Bone marrow (tissue), 2 donors: ENCODE results near the gene MYMK.
"Not testable (repeated sequence)": the region's sequence is repeated elsewhere in the genome, so short reads cannot be mapped to it uniquely, and the experiment has no call there.

Experiments
- DNase-seq, 2 donors: peaks; one replicate each; lab custom pipeline; 2025; lab: John Stamatoyannopoulos, UW

MYMK gene, protein sequence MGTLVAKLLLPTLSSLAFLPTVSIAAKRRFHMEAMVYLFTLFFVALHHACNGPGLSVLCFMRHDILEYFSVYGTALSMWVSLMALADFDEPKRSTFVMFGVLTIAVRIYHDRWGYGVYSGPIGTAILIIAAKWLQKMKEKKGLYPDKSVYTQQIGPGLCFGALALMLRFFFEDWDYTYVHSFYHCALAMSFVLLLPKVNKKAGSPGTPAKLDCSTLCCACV

DNA sequence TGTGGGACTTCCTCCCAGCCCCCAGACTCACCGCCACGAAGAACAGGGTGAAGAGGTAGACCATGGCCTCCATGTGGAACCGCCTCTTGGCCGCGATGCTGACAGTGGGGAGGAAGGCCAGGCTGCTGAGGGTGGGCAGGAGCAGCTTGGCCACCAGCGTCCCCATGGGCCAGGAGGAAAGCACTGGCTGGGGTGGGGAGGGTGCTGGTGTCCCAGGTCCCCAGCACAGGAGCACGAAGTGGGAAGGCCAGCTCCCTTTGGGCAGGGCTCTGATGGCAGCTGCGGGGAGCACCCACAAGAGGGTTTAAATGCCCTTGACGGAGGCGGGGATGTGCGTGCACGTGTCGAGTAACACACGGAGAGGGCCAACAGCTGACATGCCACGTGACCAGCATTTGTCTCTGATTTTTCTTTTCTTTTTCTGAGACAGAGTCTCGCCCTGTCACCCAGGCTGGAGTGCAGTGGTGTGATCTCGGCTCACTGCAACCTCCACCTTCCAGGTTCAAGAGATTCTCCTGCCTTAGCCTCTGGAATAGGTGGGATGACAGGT lies at the start of gene MYMK:
Gene MYMK (minus strand): TSS at position 281 of the 550 bp plus-strand sequence. CDS start 115 bp downstream, at position 166.
- no peak for DNase-seq

GRCh38 chr9:133573791-133574515 lies 49.2 kb upstream of the MYMK start:
- no peak for DNase-seq

DNA sequence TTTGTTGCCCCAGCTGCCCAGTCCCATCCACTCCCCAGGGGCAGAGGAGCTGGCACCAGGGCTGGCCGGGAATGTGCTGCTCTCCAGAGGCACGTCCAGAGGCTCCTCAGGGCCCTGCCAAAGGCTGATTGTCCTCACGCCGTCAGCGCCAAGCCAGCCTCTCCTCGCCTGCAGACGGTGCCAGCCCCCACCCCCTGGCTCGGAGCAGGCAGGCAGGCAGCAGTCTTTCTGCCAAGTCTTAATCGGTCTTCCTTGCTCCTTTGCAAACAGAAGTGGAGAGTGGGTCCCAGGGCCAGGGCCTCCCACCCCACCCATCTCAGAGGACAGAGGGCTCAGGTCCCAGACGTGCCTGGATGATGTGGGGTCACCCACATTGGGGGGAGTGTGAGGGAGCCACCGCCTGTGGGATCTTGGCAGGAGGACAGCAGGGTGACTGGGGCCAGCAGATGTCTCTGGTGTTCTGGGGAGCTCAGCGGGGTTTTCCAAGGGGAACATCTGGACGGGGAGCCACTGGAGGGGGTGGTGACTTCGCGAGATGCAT lies 48.1 kb upstream of the MYMK start:
- no peak for DNase-seq

DNA sequence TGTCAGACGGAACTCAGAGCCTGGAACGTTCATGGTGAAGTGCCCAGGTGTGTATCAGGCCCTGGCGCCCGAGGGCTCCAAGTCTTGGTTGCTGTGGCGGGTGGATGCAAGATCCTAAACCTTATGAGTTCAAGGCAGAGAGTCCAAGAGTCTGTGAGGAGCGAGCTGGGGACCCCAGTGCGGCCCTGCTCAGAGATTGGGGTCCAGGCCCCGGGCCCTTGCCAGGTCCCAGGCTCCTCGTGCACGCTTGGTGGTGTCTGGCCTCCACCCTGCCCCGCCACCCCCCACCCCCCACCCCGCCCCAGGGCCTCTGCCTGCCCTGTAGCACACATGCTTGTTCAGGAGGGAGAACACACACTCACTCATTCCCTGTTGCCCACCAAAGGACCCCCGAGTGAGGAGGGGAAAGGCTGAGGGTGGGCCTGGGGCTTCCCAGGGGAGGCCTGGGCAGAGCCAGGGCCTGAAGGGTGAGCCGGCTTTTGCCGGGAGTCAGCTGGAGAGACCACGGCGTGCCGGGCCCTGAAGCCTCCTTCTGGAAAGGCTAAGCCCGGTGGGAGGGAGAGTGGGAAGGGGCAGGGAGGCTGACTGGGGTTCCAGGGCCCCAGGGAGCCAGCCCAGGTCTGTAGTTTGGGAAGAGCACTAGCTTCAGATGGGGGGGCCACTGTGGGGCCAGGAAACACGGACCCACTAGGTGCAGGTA lies 47.3 kb upstream of the MYMK start:
- DNase-seq = no peak

DNA sequence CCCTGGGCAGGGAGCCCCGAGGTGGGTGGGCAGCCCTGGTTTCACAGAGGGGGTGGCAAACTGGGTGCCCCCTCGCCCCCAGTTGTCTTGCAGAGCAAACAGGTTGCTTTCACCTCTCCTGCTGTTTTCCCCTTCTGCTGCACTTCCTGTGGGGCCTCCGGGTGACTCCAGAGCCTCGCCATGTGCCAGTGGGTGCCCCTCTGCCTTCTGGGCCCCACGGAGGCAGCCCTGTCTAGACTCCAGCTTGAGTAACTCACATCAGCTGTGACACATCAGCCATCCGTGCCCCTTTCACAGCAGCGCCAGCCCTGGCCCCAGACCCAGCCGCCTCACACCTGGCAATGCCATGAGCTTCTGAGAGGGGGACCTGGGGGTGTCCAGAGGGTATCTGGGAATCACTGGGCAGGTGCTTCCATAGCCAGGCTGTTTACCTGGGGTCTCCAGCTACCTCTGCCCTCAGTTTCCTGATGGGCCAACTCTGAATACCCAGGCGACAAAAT lies 46.7 kb upstream of the MYMK start:
- DNase-seq = no peak

- no peak for DNase-seq
Measured at GRCh38 chr9:133570691-133571080, 45.9 kb upstream of the MYMK start.

DNA sequence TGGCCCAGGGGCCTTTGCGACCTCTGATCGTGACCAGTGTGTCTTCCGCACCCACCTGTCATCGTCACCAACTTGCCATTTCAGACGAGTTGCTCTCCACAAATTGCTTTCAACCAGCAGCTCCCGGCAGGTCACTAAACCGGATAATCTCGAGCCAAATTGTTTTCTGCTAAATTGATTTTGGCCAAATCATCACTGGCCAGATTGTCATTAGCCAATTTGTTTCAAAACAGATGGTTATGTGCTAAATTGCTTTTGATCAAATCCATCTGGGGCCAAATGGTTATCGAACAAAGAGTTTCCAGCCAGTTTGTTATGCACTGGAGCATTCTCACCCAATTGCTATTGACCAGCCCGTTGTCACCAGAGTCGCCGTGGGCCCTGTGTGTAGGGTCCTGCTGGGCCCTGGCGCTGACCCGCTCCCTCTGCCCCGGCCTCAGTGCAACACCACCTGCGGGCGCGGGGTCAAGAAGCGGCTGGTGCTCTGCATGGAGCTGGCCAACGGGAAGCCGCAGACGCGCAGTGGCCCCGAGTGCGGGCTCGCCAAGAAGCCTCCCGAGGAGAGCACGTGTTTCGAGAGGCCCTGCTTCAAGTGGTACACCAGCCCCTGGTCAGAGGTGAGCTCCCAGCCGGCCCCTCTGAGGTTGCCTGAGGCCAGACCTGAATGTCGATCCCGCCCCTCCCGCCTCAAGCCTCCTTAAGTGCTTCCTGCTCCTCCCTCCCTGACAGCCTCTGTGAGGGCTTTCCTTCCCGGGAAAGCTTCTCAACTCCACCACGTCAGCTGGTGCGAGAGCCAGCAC lies 45.3 kb upstream of the MYMK start:
- no peak for DNase-seq

- DNase-seq = no peak
Measured at GRCh38 chr9:133569121-133569785, 44.5 kb upstream of the MYMK start.

GRCh38 chr9:133568186-133568585 lies 43.4 kb upstream of the MYMK start:
- no peak for DNase-seq

DNA sequence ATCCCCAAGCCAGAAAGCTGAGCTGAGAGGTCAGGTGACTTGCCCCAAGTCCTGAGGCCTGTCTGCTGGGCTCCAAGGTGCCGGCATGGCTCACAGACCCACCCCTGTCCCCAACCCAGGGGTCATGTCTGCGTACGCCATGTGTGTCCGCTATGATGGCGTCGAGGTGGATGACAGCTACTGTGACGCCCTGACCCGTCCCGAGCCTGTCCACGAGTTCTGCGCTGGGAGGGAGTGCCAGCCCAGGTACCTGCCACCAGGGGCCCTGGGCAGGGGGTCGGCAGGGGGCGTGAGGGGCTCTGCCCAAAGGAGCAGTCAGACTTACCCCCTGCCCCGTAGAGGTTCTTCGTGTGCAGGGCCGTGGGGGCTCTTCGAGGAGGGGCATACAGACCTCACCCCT lies 42.1 kb upstream of the MYMK start:
- no peak for DNase-seq

GRCh38 chr9:133566382-133566781 lies 41.6 kb upstream of the MYMK start:
- DNase-seq = no peak

- DNase-seq = no peak
Measured at GRCh38 chr9:133564451-133565116, 39.8 kb upstream of the MYMK start.

GRCh38 chr9:133563814-133564213 lies 39.1 kb upstream of the MYMK start:
- DNase-seq = not testable (repeated sequence)

DNA sequence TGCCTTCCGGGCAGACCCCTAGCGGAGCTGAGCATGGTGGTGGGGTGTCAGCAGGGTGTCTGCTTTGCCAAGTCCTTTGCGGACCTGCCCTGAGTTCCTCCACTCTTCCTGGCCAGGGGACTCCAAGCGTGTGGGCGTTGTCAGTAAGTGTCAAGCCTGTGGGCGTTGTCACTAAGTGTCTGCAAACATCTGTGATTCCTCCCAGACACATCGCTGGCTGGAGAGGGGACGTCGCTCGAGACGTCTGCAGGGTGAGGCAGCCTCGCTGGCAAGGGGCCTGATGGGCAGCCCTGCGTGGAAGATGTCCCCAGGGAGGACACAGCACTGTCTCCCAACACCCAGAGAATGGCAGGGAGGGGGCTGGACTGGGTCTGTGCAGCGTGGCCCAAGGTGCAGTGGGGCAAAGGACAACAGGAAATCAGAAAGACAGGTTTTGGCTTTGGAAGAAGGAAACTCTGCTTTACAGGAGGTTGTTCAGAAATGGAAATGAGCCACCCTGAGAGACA lies 38.6 kb upstream of the MYMK start:
- DNase-seq = no peak

DNA sequence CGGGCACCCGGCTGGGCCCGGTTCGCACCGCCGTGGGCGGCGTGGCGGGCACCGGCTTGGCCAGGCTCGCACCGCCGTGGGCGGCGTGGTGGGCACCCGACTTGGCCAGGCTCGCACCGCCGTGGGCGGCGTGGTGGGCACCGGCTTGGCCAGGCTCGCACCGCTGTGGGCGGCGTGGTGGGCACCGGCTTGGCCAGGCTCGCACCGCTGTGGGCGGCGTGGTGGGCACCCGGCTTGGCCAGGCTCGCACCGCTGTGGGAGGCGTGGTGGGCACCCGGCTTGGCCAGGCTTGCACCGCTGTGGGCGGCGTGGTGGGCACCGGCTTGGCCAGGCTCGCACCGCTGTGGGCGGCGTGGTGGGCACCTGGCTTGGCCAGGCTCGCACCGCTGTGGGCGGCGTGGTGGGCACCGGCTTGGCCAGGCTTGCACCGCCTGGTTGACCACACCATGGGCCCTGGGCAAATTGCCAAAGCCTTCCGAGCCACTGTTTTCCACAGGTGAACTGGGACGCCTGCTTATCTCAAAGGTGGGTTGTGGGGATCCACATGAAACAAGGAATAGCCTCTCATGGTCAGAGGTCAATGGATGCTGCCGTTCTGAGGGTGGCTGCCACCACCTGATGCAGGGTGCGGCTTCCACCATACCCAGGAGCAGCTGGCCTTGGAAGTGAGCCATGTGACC lies 38.0 kb upstream of the MYMK start:
- no peak for DNase-seq

GRCh38 chr9:133561976-133562554 lies 37.3 kb upstream of the MYMK start:
- DNase-seq = no peak

DNA sequence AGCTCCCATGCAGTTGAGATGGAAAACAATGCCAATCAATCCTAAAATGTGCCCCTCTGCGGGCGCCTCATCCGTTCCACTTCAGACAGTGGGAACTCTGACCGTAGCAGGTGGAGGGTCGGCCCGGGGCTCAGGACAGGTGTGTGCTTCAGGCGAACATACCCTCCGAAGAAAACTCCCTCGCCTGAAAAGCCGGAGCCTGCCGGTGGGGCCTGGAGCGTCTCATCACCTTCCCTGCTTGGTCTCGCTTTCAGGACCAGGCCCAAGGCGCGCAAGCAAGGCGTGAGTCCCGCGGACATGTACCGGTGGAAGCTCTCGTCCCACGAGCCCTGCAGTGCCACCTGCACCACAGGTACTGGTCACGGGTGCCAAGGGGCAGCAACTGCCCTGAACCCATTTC lies 36.2 kb upstream of the MYMK start:
- DNase-seq = no peak

DNA sequence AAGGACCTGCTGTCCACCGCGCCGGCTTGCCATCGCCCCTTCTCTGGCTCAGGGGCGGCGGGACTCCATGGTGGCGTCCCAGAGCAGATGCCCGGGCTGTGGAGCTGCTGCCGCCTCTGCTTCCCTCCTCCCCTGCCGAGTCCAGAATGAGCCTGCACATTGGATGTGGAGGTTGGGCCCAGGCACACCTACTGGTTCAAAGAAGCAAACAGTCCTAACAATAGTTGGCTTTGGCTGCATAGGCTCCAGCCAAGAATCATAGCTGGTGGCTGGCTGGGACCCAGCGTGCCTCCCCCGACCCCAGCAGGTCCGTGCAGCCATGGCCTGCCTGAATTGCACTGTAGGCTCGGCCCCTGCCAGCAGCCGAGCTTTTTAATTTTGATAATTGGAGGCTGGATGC lies 35.6 kb upstream of the MYMK start:
- DNase-seq = no peak
